ENCODE measurements around the gene ACTN4. TPM values are rescaled to one million over a fixed set of nuclear protein-coding genes. Genes with fewer than 3 reads are reported as not detected.

Gene ACTN4
- total RNA-seq, 2 experiments from 2014 or later: 160 to 171 TPM

- no peak overlapping the region for H3K27ac Mint-ChIP-seq
- no peaks in the 10 kb centered on the region for H3K9me3 Mint-ChIP-seq
- H3K36me3 Mint-ChIP-seq: peaks cover 42% of the 10 kb centered on the region
- no peak for DNase-seq
- H3K4me3 Mint-ChIP-seq: no peak overlapping the region
- peaks cover 48% of the 10 kb centered on the region for H3K4me1 Mint-ChIP-seq
- peaks cover 60% of the 10 kb centered on the region for H3K27me3 Mint-ChIP-seq
Measured at GRCh38 chr19:38650172-38650775, 2.8 kb downstream of the ACTN4 start.

- peaks cover 42% of the 10 kb centered on the region for H3K36me3 Mint-ChIP-seq
- H3K4me3 Mint-ChIP-seq: no peak overlapping the region
- DNase-seq: no peak
- H3K27ac Mint-ChIP-seq: no peak overlapping the region
- H3K9me3 Mint-ChIP-seq: no peaks in the 10 kb centered on the region
- peaks cover 60% of the 10 kb centered on the region for H3K27me3 Mint-ChIP-seq
- H3K4me1 Mint-ChIP-seq: peaks cover 55% of the 10 kb centered on the region
Measured at GRCh38 chr19:38650911-38651584, 3.6 kb downstream of the ACTN4 start.

- H3K9me3 Mint-ChIP-seq: no peaks in the 10 kb centered on the region
Measured at GRCh38 chr19:38653028-38653571, 5.7 kb downstream of the ACTN4 start.

GRCh38 chr19:38654628-38655055 is 7.2 kb downstream of the ACTN4 start:
- Mint-ChIP-seq H3K4me3 (no peak overlapping the region), H3K27ac (peak overlapping the region; percentile 63), H3K27me3 (peaks cover 62% of the 10 kb centered on the region), H3K4me1 (peaks cover 63% of the 10 kb centered on the region), H3K36me3 (peaks cover 38% of the 10 kb centered on the region), H3K9me3 (no peaks in the 10 kb centered on the region)
- DNase-seq: no peak

More at GRCh38 chr19:38653028-38653571, 5.7 kb downstream of the ACTN4 start:
- peaks cover 50% of the 10 kb centered on the region for H3K36me3 Mint-ChIP-seq
- peaks cover 74% of the 10 kb centered on the region for H3K4me1 Mint-ChIP-seq
- H3K27ac Mint-ChIP-seq: no peak overlapping the region
- peaks cover 66% of the 10 kb centered on the region for H3K27me3 Mint-ChIP-seq
- H3K4me3 Mint-ChIP-seq: no peak overlapping the region
- DNase-seq: no peak

- Mint-ChIP-seq H3K36me3 (peaks cover 33% of the 10 kb centered on the region), H3K27ac (peak overlapping the region; percentile 82), H3K9me3 (no peaks in the 10 kb centered on the region), H3K4me1 (peaks cover 58% of the 10 kb centered on the region), H3K27me3 (peaks cover 62% of the 10 kb centered on the region), H3K4me3 (peak overlapping the region; percentile 0)
- DNase-seq: peak; percentile 60
Measured at GRCh38 chr19:38655148-38655824, 7.8 kb downstream of the ACTN4 start.

GRCh38 chr19:38656171-38656981 is 8.9 kb downstream of the ACTN4 start:
- Mint-ChIP-seq H3K27me3 (peaks cover 64% of the 10 kb centered on the region), H3K4me1 (peaks cover 54% of the 10 kb centered on the region), H3K36me3 (peaks cover 39% of the 10 kb centered on the region), H3K9me3 (no peaks in the 10 kb centered on the region), H3K27ac (peak overlapping the region; percentile 82), H3K4me3 (peak overlapping the region; percentile 45)
- peak; percentile 51 for DNase-seq

GRCh38 chr19:38657633-38658222 is 10.3 kb downstream of the ACTN4 start:
- H3K27ac Mint-ChIP-seq: no peak overlapping the region
- peaks cover 29% of the 10 kb centered on the region for H3K36me3 Mint-ChIP-seq
- DNase-seq: no peak
- H3K4me1 Mint-ChIP-seq: peaks cover 49% of the 10 kb centered on the region
- H3K4me3 Mint-ChIP-seq: no peak overlapping the region
- peaks cover 54% of the 10 kb centered on the region for H3K27me3 Mint-ChIP-seq
- no peaks in the 10 kb centered on the region for H3K9me3 Mint-ChIP-seq

- Mint-ChIP-seq H3K36me3 (peaks cover 27% of the 10 kb centered on the region), H3K4me1 (peaks cover 51% of the 10 kb centered on the region), H3K27ac (no peak overlapping the region), H3K4me3 (no peak overlapping the region), H3K27me3 (peaks cover 54% of the 10 kb centered on the region), H3K9me3 (no peaks in the 10 kb centered on the region)
- DNase-seq: no peak
Measured at GRCh38 chr19:38658462-38659306, 11.2 kb downstream of the ACTN4 start.

- Mint-ChIP-seq H3K9me3 (no peaks in the 10 kb centered on the region), H3K4me3 (no peak overlapping the region), H3K36me3 (peaks cover 19% of the 10 kb centered on the region), H3K27ac (no peak overlapping the region), H3K4me1 (peaks cover 44% of the 10 kb centered on the region), H3K27me3 (peaks cover 63% of the 10 kb centered on the region)
- DNase-seq: no peak
Measured at GRCh38 chr19:38660724-38661123, 13.3 kb downstream of the ACTN4 start.

- no peak overlapping the region for H3K4me3 Mint-ChIP-seq
- no peak for DNase-seq
- peaks cover 19% of the 10 kb centered on the region for H3K36me3 Mint-ChIP-seq
- peaks cover 40% of the 10 kb centered on the region for H3K4me1 Mint-ChIP-seq
- no peaks in the 10 kb centered on the region for H3K9me3 Mint-ChIP-seq
- H3K27me3 Mint-ChIP-seq: peaks cover 66% of the 10 kb centered on the region
- H3K27ac Mint-ChIP-seq: no peak overlapping the region
Measured at GRCh38 chr19:38661136-38661535, 13.7 kb downstream of the ACTN4 start.

GRCh38 chr19:38661996-38662395 is 14.5 kb downstream of the ACTN4 start:
- DNase-seq: no peak
- no peak overlapping the region for H3K27ac Mint-ChIP-seq
- H3K4me3 Mint-ChIP-seq: no peak overlapping the region
- H3K36me3 Mint-ChIP-seq: peaks cover 19% of the 10 kb centered on the region
- H3K9me3 Mint-ChIP-seq: no peaks in the 10 kb centered on the region
- peaks cover 36% of the 10 kb centered on the region for H3K4me1 Mint-ChIP-seq
- peaks cover 66% of the 10 kb centered on the region for H3K27me3 Mint-ChIP-seq

GRCh38 chr19:38662537-38663155 is 15.2 kb downstream of the ACTN4 start:
- peaks cover 16% of the 10 kb centered on the region for H3K36me3 Mint-ChIP-seq
- H3K27ac Mint-ChIP-seq: no peak overlapping the region
- H3K4me3 Mint-ChIP-seq: no peak overlapping the region
- DNase-seq: no peak
- no peaks in the 10 kb centered on the region for H3K9me3 Mint-ChIP-seq
- peaks cover 32% of the 10 kb centered on the region for H3K4me1 Mint-ChIP-seq
- H3K27me3 Mint-ChIP-seq: peaks cover 61% of the 10 kb centered on the region

GRCh38 chr19:38663156-38663651 is 15.8 kb downstream of the ACTN4 start:
- H3K9me3 Mint-ChIP-seq: no peaks in the 10 kb centered on the region
- DNase-seq: no peak
- H3K36me3 Mint-ChIP-seq: peaks cover 14% of the 10 kb centered on the region
- H3K4me1 Mint-ChIP-seq: peaks cover 31% of the 10 kb centered on the region
- peaks cover 56% of the 10 kb centered on the region for H3K27me3 Mint-ChIP-seq
- H3K4me3 Mint-ChIP-seq: no peak overlapping the region
- H3K27ac Mint-ChIP-seq: no peak overlapping the region
